Measurements from ENCODE around the gene FAM187B.

The FAM187B gene

DNA sequence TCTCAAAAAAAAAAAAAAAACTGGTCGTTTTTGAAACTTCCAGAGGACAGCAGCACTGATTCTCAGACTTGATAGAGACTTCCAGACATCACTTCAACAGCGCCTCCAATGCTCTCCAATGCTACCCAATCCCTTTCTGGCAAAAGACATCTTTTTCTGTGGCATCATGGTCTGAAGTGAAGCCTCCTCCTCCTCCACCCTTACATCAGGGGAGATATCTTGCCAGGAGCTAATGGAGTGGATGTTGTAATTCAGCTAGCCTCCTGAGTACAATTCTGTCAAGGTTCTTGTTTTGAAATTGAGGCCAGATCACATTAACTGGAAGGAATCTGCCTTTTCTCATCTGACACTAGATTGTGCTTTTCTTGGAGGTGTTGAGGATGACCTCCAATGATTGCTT, 49.8 kb downstream of the FAM187B start:
- DNase-seq (ENCODE audit: low spot score), result no peak

DNA sequence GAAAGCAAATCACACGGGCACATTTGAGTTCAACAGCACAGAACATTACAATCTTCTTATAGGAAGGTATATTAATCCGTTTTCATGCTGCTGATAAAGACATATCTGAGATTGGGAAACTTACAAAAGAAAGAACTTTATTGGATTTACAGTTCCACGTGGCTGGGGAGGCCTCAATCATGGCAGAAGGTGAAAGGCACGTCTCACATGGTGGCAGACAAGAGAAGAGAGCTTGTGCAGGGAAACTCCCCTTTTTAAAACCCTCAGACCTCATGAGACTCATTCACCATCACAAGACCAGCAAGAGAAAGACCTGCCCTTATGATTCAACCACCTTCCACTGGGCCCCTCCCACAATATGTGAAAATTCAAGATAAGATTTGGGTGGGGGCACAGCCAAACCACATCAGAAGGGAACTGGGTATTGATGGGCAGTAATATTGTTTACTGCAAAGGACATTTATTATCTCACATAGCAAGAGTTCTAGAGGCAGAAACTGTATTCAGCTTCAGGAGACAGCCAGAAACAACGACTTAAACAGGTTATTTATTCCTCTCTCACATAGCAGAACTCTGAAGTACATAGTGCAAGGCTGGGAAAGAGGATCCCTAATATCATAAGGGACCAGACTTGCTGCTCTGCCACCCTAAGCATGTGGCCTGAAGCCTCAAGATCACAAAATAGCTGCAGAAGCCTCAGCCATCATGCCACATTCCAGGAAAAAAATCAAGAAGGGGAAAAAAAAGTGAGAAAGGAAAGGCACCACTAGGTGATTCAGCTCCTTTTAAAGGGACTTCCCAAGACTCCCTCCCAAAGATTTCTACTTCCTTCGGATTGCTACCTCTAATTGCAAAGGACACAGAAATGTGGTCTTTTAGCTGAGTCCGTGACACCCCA, 50.9 kb downstream of the FAM187B start:
- peak; percentile 6 for DNase-seq (ENCODE audit: low spot score)

DNA sequence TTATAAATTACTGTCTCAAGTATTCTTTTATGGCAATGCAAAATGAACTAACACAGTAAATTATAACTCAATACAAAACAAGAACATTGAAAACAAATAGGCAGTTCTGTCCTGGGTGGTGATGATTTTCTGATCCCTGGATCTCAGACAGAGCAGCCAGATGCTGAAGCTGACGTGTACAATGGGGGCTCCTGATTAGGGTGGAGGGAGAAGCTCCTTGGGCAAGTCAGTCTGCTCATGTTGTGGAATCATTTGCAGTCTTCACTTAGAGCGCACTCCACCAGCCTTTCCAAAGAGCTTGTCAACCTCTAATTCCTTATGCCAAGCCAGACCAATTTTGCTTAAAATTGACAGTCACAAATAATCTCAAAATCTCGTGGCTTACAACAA, 52.4 kb downstream of the FAM187B start:
- no peak for DNase-seq (ENCODE audit: low spot score)

Data from CD4-positive, alpha-beta T cell treated with Interleukin-15 for 4 hours (primary cell).